Muscle of arm (tissue), 12 donors: Measurements from ENCODE around the gene GET3. TPM values are rescaled to one million over a fixed set of nuclear protein-coding genes. Genes with fewer than 3 reads are reported as not detected.
"Not testable (repeated sequence)": the region's sequence is repeated elsewhere in the genome, so short reads cannot be mapped to it uniquely, and the experiment has no call there.

Source experiments
- DNase-seq: peaks from one replicate; pipeline ENCODE4 v3.0.0-alpha.2; 2013
- polyA plus RNA-seq, 12 donors: library from polyadenylated mRNA; unstranded; fragments of 120-200 nt; gene quantifications; one replicate each; pipeline ENCODE4 v1.2.1, GENCODE V29; 2013; ENCODE audit not compliant: insufficient read length in 12 of 12

GET3 gene
- polyA plus RNA-seq, 12 donors: 36.1 to 51.0 (median 40.6) TPM; not detected in 1

DNA sequence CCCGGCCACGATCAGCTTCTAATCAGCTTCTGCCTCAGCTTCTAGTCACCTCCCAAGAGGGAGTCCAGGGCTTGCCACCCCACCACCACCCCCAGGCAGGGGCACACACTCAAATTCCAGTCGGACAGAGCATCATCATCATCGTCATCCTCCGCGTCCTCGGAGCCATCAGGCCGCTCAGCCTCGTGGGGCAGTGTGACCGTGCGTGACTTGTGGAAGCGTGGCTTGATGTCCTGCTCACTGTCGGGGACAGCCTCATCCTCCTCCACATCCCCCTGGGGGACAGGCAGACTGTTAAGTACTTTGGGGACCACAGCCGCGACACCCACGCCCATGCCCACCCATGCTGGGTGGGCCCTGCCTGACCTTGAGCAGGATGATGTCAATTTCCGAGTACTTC lies 26.1 kb upstream of the GET3 start:
- no peak for DNase-seq

DNA sequence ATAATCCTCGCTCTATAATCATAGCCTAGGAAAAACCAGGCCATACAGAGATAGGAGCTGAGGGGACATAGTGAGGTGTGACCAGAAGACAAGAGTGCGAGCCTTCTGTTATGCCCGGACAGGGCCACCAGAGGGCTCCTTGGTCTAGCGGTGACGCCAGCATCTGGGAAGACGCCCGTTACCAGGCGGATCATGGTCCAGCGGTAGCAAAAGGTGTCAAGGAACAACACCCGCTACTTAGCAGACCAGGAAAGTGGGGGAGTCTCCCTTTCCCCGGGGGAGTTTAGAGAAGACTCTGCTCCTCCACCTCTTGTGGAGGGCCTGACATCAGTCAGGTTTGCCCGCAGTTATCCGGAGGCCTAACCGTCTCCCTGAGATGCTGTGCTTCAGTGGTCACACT lies 25.2 kb upstream of the GET3 start:
- not testable (repeated sequence) for DNase-seq

DNA sequence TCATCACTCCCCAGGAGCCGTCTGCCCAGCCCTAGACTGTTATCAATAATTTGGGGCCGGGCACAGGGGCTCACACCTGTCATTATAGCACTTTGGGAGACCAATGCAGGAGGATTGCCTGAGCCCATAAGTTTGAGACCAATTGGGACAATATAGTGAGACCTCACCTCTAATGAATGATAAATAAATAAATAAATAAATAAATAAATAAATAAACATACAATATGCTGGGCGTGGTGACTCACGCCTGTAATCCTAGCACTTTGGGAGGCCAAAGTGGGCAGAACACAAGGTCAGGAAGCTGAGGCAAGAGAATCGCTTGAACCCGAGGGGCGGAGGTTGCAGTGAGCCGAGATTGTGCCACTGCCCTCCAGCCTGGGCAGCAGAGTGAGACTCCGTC lies 24.0 kb upstream of the GET3 start:
- not testable (repeated sequence) for DNase-seq

DNA sequence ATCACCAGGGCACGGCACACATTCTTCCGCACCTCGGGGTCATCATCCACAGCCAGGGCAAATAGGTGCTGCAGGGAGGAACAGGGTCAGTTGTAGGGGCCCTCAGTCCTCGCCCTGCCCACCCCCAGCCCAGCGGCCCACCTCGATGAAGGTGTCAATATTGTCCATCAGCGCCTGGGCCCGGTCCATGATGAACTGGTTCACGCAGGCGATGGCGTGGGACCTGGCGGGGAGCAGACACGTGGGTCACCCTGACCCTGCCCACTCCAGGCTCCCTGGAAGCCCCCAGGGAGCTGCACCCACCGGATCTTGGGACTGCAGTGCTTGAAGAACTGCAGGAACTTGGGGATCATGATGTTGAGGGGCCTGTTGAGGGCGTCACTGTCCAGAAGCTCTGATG lies 22.2 kb upstream of the GET3 start:
- DNase-seq: no peak

DNA sequence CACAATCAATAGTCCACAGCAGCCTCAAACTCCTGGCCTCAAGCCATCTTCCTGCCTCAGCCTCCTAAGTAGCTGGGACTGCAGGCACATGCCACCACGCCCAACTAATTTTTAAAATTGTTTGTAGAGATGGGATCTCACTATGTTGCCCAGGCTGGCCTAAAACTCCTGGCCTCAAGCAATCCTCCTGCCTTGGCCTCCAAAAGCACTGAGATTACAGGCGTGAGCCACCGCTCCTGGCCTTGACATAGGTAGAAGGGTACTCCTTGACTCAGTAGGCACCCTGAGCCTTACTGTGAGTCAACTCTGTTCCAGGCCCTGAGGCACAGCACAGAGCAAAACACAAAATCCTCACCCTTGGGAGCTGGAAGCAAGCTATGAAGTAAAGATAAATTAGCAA lies 21.4 kb upstream of the GET3 start:
- DNase-seq: no peak

DNA sequence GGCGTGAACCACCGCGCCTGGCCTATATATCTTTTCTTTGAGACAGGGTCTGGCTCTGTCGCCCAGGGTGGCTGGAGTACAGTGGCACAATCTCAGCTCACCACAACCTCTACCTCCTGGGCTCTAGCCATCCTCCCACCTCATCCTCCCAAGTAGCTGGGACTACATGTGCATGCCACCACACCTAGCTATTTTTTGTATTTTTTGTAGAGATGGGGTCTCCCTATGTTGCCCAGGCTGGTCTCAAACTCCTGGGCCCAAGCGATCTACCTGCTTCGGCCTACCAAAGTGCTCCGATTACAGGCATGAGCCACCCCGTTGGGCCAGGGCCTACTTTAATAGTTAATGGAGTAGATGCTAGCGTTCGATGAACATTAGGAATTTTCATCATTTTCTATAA lies 17.0 kb upstream of the GET3 start:
- DNase-seq: no peak

DNA sequence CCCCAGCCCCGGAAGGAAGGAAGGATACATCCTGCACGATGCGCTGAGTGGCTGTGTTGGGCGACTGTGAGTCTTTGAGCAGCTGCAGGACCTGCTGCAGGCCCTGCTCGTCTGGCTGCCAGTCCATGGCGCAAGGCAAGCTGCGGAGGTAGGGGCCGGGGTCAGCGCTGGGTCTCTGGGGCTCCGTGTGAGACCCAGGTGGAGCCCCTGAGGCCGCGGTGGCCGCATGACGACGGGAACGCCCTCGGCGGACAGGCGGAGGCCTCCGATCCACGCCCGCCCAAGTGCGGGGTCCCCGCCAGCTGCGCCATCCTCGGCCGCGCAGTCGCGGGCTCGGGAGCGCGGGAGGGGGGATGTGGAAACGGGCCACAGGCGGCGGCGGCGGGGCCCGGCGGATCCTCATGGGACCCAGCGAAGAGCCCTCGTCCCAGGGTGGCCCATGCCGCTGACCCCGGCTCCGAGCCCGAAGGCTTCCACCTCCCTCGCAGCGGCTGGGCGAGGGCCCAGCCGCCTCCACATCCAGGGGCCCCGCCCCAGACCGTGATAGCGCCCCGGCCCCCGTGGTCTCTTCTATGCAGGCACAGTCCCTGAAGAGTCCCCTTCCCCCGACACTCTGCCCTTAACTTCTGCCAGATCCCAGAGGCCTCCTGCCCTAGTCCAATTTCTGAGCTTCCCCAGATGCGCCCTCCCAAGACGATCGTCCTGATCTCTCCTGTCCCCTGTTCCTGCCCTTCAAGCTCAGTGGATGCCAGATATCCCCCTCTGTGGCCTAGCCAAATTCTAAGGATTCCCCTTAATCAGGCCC lies 16.2 kb upstream of the GET3 start:
- peak; percentile 29 for DNase-seq

DNA sequence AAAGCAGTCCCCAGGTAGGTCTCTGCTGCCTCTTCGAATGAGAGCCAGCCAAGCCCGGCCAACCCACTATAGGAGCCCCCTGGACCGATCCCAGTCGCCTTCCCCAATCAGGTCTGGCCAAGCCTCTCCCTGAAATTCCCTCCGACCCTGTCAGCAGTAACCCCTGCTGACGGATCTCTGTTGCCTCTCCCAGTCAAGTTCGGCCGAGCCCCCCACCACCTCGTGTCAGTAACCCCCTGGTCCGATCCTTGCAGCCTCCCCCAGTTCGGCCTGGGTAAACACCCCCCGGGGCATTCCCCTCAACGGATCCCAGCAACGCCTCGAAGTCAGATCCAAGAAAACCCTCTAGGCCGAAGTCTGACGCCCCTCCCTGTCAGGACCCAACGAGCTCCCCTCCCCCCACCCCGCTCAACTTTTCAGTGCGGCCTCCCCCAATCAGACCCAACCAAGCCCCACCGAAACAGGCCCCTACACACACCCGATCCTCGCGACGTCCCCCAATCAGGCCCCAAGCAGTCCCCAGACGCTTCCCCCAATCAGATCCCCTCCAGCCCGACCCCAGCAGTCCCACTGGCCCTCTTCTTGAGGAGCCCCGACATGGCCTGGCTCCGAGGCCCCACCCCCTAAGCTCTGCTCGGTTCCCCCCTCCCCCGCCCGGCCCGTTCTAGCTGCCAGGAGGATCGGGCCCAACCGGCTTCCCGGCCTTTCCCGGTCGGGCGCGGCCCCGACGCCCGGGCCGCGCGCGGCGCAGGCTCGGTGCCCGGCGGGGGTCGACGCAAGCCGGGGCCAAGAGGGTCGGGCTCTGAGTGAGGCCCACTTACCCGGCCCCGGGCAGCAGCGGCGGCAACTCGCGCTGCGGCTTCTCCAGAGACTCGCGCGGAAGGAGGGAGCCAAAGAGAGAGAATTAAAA lies 15.4 kb upstream of the GET3 start:
- DNase-seq: peak; percentile 80

DNA sequence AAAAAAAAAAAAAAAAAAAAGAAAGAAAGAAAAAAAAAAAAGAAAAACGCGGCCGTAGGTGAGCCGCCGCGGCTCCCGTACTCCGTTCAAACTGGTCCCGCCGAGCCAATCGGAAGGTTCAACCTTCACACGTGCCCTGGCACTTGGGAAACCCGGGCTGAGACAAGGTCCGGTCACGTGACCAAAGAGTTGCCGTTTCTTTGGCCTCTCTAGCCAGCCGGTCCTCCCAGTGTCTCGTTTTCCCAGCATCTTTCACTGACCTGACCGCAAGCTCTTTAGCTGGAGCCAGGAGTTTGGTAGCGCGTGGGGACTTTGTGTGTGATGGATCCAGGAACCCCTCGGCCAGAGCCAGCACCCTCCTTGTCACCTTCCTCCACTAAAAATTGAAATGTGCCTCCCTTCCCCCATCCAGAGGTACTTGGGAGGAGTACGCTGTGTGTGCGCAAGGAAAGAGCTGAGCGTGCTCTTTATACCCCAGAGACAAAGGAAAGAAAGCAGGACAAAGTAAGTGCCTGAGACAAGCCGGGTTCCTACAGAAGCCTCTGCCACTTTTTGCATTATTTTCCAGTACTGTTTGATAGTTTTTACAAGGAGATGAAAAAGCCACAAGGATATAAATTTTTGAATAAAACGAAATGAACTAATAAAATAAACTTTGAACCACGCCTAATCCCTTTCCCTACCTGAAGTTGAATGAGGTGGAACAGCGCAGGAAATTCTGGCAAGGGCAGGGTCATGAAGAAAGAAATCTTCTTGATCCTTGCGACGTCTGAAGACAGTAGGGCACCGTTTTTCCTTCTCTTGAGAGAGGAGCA lies 14.5 kb upstream of the GET3 start:
- peak; percentile 98 for DNase-seq

DNA sequence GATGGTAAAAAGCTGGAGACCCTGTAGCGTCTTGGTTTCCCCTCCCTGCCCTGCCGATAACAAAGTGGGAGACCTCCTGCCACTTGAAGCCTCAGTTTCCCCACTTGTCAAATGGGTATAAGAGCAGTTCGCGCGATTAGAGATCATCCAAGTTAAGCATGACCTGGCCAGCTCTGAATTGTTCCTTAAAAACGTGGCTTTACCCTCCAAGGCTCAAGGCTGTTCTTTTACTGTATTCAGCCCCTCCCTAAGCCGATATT lies 14.0 kb upstream of the GET3 start:
- DNase-seq: no peak

DNA sequence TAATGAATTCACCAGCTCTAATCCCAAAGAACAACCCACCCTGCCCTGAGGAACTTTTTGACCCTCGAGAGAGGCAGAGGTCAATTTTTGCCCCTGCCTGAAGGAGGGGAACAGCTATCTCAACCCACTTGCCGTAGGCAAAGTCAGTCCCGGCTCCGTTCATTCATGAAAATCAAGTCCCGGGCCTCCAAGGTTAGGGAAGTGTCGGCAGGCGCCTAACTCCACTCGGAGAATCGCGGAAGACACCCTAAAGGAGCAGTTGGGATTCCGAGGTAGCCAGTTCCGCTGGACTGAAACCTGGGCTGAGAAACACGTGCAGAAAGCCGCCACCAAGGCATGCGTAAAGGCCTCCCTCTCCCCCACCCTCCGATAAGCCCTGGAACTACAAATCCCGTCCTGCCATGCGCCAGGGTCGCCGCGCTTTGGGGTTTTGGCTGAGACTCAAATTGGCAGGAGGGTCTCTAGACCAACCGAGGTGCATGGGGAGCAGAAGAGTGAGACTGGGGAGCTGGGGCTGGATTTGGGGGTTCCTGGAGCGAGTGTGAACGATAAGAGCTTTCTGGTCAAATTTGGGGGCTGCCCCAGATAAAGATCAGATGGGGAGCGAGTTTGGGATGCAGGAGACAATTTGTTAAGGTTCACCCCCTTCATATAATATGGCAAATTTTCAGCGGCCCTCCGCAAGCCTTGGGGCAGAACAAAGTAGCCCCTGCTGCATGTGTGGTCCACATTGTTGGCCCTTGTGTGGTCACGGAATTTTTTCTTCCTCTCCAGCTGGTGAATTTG lies 13.5 kb upstream of the GET3 start, which contains the start of gene TNPO2:
Gene TNPO2 (minus strand): TSS at position 292 of the 786 bp plus-strand sequence. CDS start 2,955 bp downstream, outside the sequence.
- DNase-seq: peak; percentile 58

DNA sequence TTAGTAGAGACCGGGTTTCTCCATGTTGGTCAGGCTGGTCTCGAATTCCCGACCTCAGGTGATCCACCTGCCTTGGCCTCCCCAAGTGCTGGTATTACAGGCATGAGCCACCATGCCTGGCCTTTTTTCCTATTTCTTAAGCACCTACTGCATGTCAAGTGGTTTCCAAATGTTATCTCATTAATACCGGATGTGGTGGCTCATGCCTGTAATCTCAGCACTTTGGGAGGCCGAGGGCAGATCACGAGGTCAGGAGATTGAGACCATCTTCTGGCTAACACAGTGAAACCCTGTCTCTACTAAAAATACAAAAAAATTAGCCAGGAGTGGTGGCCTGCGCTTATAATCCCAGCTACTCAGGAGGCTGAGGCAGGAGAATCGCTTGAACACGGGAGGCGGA lies 11.7 kb upstream of the GET3 start:
- not testable (repeated sequence) for DNase-seq

DNA sequence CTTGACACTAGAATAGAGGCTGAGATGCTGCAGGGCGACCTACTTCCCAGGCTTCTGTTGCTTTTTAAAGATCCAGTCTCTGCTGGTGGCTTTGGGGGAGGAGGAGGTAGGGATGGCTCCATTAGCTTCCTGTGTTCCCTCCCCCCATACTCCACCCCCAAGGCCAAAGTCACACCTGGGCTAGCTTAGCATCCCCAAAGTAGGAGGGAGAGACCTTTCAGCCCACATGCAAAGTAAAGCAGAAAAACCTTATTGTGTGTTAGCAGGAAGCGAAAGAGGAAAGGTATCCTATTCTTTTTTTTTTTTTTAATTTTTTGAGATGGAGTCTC lies 10.3 kb upstream of the GET3 start:
- no peak for DNase-seq

DNA sequence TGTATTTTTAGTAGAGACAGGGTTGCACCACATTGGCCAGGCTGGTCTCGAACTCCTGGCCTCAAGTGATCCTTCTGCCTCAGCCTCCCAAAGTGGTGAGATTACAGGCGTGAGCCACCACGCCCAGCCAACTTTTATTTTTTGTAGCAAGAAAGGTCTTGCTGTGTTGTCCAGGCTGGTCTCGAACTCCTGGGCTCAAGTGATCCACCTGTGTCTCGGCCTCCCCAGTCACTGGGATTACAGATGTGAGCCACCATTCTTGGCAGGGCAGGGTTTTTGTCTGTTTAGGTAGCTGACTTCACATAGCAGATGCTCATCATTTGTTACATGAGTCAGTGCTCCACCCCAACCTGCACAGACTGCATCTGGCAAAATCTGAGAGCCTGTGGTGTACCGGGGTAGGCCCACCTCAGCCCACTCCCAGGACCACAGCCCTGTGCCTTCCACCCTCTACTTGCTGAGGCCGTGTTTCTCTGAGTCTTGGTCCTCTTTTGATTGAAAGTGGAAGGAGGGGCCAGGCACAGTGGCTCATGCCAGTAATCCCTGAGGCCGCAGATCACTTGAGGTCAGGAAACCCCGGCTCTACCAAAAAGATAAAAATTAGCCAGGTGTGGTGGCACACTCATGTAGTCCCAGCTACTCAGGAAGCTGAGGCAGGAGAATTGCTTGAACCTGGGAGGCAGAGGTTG lies 9.4 kb upstream of the GET3 start:
- no peak for DNase-seq

DNA sequence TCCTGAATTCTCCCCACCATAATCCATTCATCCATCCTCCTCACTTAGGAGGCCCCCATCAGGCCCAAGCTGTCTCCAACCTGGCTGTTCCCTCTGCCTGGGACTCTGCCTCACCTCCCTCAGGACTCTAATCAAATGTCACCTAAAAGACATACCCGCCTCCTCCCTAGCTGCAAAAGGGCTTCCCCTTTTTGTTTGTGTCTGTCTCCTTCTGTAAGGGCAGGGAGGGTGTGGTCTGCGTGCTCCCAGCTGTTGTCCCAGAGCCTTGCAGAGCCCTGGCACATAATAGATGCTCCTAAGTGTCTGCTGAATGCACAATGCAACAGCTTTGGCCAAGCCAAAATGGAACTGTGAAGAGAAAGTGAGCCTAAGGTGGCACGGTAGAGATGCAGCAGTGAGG lies 7.2 kb upstream of the GET3 start:
- no peak for DNase-seq

DNA sequence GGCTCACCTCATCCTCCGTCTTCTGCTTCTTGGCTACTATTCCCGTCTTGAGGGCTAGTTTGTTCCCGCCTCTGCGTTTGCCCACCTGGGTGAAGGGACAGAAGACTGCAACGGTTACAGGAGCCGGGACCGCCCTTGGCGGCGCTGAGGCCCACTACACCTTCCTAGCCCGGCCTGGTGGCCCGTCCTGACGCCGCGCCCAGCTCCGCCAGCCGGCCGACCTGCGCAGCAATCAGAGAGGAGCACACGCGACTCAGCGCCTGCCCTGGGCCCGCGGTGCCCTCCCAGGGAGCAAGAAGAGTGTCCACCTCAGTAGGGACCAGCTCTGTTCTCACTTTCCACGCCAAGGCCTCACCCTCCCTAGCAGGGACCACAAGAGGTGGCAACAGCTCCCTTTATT lies 6.0 kb upstream of the GET3 start:
- no peak for DNase-seq

DNA sequence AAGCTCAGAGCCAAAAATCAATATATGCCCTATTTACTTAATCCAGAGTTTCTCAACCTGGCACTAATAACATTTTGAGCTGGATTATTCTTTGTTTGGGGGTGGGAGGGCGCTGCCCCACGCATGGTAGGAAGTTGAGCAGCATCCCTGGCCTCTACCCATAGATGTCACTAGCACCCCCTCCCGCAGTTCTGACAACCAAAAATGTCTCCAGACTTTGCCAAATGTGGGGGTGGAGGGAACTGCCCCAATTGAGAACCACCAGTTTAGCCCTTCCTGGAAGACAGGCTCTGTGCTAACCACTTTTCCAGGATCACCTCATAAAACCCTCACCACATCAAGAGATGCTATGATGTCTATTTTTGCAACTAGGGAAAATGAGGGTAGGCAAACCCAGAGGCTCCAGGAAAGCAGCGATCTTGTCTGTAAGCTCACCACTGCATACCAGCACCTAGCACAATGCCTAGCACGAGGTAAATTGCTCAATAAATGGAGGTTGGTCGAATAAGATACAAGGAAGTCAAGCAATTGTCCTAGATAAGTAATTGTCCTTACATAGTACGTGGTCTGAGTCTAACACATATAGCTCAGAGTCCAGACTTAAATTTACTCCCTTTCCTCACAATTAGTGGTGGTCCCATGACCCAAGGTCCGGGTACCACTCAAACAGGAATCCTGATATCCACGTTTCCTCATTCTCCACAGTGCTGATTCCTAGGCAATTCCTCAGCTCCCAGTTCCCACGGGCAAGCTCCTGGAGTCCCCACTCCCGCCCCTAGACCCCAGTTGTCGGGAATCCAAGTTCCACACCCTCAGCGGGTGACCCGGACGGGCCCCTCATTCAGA lies 3.7 kb upstream of the GET3 start:
- peak; percentile 18 for DNase-seq

DNA sequence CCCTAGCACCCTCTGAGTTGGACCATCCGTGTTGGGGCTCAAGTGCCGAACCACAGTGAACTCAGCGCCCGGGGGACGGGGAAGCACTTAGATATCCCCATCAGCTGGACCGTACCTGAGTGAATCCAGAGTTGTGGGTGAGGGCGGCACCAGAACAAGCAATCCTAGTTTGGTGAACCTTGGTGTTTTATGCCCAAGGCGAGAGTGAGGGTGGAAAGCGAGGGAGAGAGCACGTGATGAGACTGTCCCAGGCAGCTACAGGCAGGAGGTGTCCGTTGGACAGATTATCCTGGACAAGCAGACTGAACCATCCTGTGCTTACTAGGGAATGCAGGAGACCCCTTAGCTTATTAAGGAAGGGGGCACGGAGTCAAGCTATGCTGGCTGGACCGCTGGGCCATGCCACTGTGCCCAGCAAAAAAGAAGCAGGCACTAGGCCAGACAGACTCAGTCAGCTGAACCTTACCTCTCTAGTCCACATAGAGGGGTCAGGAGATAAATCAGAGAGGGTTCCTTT lies 596 bp downstream of the GET3 start:
- no peak for DNase-seq

DNA sequence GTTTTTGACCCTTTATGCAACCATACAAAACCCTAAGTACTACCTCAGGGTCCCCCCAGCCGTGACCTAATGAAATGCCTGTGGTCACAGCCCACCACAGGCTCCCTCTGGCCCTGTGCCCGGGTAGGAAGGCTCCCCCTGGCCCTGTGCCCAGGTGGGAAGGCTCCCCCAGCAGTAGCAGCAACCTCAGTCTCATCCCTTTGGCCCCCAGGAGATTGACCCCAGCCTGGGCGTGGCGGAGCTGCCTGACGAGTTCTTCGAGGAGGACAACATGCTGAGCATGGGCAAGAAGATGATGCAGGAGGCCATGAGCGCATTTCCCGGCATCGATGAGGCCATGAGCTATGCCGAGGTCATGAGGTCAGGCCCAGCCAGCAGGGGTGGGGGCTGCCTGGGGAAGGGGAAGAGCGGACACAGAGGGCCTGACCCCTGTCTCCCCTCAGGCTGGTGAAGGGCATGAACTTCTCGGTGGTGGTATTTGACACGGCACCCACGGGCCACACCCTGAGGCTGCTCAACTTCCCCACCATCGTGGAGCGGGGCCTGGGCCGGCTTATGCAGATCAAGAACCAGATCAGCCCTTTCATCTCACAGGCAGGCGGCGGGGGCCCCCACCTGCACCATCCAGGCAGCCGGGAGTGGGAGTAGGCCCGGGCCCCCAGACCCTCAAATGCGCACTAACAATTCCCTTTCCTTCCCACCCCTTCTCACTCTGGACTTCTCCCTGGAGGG lies 8.0 kb downstream of the GET3 start:
- no peak for DNase-seq
